Measurements from ENCODE around the gene ZNF71.

ZNF71 gene

DNA sequence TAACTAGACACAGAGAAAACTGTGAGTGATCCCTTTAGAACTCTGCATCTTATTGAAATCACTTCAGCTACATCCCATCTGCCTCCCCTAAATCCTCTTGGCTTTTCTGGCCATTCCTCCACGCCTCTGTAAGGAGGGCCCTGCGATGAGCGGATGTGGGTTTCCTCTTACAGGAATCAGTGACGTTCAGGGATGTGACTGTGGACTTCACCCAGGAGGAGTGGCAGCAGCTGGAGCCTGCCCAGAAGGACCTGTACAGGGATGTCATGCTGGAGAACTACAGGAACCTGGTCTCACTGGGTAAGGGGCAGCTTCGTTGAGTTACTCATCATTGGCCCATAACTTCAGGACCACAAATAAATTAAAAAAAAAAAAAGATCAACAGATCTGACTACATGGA is 18.5 kb downstream of the ZNF71 start:
- DNase-seq (ENCODE audit: low read depth) = no peak
- no peak overlapping the region for H3K4me3 ChIP-seq (ENCODE audit: control insufficient read depth, low read depth, low read length)
- TF ChIP-seq, protein P1, sequence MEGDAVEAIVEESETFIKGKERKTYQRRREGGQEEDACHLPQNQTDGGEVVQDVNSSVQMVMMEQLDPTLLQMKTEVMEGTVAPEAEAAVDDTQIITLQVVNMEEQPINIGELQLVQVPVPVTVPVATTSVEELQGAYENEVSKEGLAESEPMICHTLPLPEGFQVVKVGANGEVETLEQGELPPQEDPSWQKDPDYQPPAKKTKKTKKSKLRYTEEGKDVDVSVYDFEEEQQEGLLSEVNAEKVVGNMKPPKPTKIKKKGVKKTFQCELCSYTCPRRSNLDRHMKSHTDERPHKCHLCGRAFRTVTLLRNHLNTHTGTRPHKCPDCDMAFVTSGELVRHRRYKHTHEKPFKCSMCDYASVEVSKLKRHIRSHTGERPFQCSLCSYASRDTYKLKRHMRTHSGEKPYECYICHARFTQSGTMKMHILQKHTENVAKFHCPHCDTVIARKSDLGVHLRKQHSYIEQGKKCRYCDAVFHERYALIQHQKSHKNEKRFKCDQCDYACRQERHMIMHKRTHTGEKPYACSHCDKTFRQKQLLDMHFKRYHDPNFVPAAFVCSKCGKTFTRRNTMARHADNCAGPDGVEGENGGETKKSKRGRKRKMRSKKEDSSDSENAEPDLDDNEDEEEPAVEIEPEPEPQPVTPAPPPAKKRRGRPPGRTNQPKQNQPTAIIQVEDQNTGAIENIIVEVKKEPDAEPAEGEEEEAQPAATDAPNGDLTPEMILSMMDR (conservative IDR thresholded peaks at IDR 0.05; ENCODE audit: control insufficient read depth, insufficient read depth, low read depth, low read length) = no peak

- DNase-seq (ENCODE audit: low read depth) = no peak
- H3K4me3 ChIP-seq (ENCODE audit: control insufficient read depth, low read depth, low read length) = no peak overlapping the region
- TF ChIP-seq, protein P1 (conservative IDR thresholded peaks at IDR 0.05; ENCODE audit: control insufficient read depth, insufficient read depth, low read depth, low read length) = no peak
These were observed 22.4 kb downstream of the ZNF71 start for GRCh38 chr19:56617531-56617930.

DNA sequence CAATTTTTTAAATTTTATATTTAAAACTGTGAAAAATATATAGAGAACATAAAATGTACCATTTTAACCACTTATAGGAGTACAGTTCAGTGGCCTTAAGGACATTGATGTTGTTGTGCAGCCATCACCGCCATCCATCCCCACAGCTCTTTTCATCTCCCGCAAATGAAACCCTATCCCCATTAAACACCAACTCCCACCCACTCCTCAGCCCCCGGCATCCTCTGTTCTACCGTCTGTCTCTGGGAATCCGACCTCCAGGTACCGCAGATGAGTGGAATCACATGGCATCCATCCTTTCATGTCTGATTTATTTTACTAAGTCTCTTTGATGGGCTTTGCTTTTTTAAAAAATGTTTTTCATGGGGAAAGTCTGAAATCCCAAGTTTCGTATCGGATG is 24.0 kb downstream of the ZNF71 start:
- TF ChIP-seq, protein P1 (conservative IDR thresholded peaks at IDR 0.05; ENCODE audit: control insufficient read depth, insufficient read depth, low read depth, low read length) = no peak
- DNase-seq (ENCODE audit: low read depth) = no peak
- H3K4me3 ChIP-seq (ENCODE audit: control insufficient read depth, low read depth, low read length) = no peak overlapping the region

GRCh38 chr19:56622374-56622773 is 27.3 kb downstream of the ZNF71 start:
- no peak overlapping the region for H3K4me3 ChIP-seq (ENCODE audit: control insufficient read depth, low read depth, low read length)
- DNase-seq (ENCODE audit: low read depth) = no peak
- TF ChIP-seq, protein P1 (conservative IDR thresholded peaks at IDR 0.05; ENCODE audit: control insufficient read depth, insufficient read depth, low read depth, low read length) = no peak

DNA sequence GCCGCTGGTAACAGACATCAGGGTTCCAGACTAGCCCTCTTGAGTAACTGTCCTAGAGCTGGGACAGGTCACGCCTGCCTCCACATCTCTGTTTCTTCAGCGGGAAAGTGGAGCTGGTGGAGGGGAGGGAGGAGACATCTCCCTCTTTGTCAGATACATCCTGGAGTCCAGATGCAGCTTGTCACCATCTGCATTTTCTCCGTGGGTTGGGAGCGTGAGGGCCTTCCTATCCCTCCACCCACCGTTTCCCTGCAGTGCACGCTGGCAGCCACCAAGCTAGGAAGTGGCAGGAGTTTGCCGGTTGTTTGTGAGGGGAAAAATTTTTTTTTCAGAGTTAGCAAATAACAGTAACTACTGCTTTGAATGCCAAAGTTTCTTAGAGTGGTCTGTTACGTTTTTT is 27.9 kb downstream of the ZNF71 start:
- H3K4me3 ChIP-seq (ENCODE audit: control insufficient read depth, low read depth, low read length) = no peak overlapping the region
- no peak for DNase-seq (ENCODE audit: low read depth)
- TF ChIP-seq, protein P1 (conservative IDR thresholded peaks at IDR 0.05; ENCODE audit: control insufficient read depth, insufficient read depth, low read depth, low read length) = no peak

DNA sequence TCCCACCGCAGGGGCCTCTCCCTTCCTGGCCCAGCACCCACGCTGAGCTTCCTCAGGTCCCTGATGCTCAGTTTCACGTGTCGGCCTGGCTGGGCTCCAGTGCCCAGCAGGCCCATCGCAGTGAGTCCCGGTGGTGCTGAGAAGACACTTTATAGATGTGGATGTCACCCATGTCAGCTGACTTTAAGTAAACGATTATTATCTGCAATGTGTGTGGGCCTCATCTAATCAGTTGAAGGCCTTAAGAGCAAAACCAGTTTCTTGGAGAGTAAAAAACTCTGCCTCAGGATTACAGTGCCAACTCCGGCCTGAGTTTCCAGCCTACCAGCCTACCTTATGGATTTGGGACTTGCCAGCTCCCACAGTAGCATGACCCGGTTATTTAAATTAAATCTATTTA is 30.6 kb downstream of the ZNF71 start:
- no peak for DNase-seq (ENCODE audit: low read depth)
- TF ChIP-seq, protein P1 (conservative IDR thresholded peaks at IDR 0.05; ENCODE audit: control insufficient read depth, insufficient read depth, low read depth, low read length) = no peak
- H3K4me3 ChIP-seq (ENCODE audit: control insufficient read depth, low read depth, low read length) = no peak overlapping the region

GRCh38 chr19:56633021-56633420 is 37.9 kb downstream of the ZNF71 start:
- H3K4me3 ChIP-seq (ENCODE audit: control insufficient read depth, low read depth, low read length) = no peak overlapping the region
- no peak for DNase-seq (ENCODE audit: low read depth)
- TF ChIP-seq, protein P1 (conservative IDR thresholded peaks at IDR 0.05; ENCODE audit: control insufficient read depth, insufficient read depth, low read depth, low read length) = no peak

All from fibroblast of mammary gland (primary cell).